IMR-90 (cell line): ENCODE results near the gene TMEM81.

Source experiments
- CEBPB ChIP-seq: IDR thresholded peaks from 2 replicates; pipeline ENCODE4 v1.6.1; 2012; ENCODE audit warnings: low read depth, low read length, improper control_type of control experiment
- CTCF ChIP-seq: conservative IDR thresholded peaks from 2 replicates; pipeline ENCODE4 v1.5.1; 2012; ENCODE audit warnings: mild to moderate bottlenecking, low read depth, low read length, improper control_type of control experiment
- ELK1 ChIP-seq: fragments of 150-350 bp; IDR thresholded peaks from 2 replicates; pipeline ENCODE4 v1.6.1; 2016; ENCODE audit warnings: low read depth, mild to moderate bottlenecking, low read length, moderate library complexity, borderline replicate concordance
- MXI1 ChIP-seq: IDR thresholded peaks from 2 replicates; pipeline ENCODE4 v1.6.1; 2012; ENCODE audit warnings: low read depth, mild to moderate bottlenecking, low read length, moderate library complexity, borderline replicate concordance
- POLR2A ChIP-seq: IDR thresholded peaks from 2 replicates; pipeline ENCODE4 v1.6.1; 2012; ENCODE audit warnings: mild to moderate bottlenecking, low read depth, low read length
- RAD21 ChIP-seq: IDR thresholded peaks from 2 replicates; pipeline ENCODE4 v1.6.1; 2012; ENCODE audit warnings: low read length, improper control_type of control experiment
- USF2 ChIP-seq: fragments of 150-350 bp; IDR thresholded peaks from 2 replicates; pipeline ENCODE4 v1.6.1; 2017; ENCODE audit warnings: mild to moderate bottlenecking, antibody characterized with exemption, low read length, low read depth

GRCh38 chr1:205046870-205047269 is 37.4 kb downstream of the TMEM81 start:
- TF ChIP-seq CTCF (no peak), POLR2A (no peak), ELK1 (no peak), USF2 (no peak), MXI1 (no peak), RAD21 (no peak), CEBPB (no peak)
